GM12875 (cell line): ENCODE results near the gene EYS.

ENCODE experiments used
- H3K4me3 ChIP-seq: one replicate; pipeline ENCODE4 v1.5.1; 2011; ENCODE audit warnings: low read depth, low read length, control low read depth
- TF ChIP-seq, protein P1 (sequence below): IDR thresholded peaks from 2 replicates; pipeline ENCODE4 v1.5.1; 2011; ENCODE audit warnings: low read depth, mild to moderate bottlenecking, control low read depth, inconsistent platforms, low read length, moderate library complexity, borderline replicate concordance; ENCODE audit not compliant: insufficient read depth

Gene EYS

GRCh38 chr6:63824722-63825121 lies 1882.3 kb downstream of the EYS start:
- no peak overlapping the region for H3K4me3 ChIP-seq
- TF ChIP-seq, protein P1, sequence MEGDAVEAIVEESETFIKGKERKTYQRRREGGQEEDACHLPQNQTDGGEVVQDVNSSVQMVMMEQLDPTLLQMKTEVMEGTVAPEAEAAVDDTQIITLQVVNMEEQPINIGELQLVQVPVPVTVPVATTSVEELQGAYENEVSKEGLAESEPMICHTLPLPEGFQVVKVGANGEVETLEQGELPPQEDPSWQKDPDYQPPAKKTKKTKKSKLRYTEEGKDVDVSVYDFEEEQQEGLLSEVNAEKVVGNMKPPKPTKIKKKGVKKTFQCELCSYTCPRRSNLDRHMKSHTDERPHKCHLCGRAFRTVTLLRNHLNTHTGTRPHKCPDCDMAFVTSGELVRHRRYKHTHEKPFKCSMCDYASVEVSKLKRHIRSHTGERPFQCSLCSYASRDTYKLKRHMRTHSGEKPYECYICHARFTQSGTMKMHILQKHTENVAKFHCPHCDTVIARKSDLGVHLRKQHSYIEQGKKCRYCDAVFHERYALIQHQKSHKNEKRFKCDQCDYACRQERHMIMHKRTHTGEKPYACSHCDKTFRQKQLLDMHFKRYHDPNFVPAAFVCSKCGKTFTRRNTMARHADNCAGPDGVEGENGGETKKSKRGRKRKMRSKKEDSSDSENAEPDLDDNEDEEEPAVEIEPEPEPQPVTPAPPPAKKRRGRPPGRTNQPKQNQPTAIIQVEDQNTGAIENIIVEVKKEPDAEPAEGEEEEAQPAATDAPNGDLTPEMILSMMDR, result no peak

- TF ChIP-seq, protein P1, result no peak
- no peak overlapping the region for H3K4me3 ChIP-seq
Observed at GRCh38 chr6:63821442-63821841, 1885.6 kb downstream of the EYS start.

GRCh38 chr6:63819831-63820230 lies 1887.2 kb downstream of the EYS start:
- no peak overlapping the region for H3K4me3 ChIP-seq
- TF ChIP-seq, protein P1, result no peak

GRCh38 chr6:63817492-63818050 lies 1889.5 kb downstream of the EYS start:
- no peak overlapping the region for H3K4me3 ChIP-seq
- TF ChIP-seq, protein P1, result no peak

DNA sequence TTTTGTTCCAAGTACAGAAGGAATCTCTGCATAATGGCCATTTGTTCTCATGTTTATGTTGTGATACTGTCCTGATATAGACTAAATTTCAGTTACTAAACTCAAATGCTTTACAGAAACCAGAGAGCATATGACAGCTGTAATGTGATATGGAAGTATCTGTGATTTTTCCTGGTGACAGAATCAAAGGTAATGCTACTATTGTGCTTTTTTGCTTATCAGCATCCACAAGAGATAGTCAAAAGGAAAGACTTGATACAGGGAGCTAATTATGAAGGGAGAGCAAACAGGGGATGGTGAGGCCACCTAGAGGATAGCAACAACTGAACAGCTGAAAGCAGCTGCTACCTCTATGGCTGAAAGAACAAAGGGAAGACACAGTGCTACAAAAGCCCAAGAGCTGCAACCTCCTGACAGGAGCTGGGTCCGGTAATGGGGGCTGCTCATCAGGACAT lies 1890.0 kb downstream of the EYS start:
- no peak overlapping the region for H3K4me3 ChIP-seq
- TF ChIP-seq, protein P1, result no peak

- TF ChIP-seq, protein P1, result no peak
- no peak overlapping the region for H3K4me3 ChIP-seq
Observed at GRCh38 chr6:63816401-63816981, 1890.5 kb downstream of the EYS start.

DNA sequence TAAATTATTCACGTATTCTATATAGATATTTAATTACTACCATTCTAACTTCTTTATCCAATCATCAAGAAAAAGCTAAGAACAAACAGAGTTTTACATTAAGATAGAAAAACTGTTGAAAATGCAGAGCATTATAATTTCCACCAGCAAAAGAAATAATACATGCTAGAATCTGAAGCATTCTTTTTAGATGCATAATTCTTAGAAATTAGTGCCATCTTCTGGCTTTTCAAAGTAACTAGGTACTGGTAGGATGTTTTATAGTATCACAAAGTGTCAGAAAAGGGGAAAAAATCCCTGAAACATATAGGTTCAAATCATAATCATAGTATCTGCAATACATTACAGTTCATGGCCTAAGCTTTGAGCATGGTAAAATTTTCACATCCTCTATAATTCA lies 1892.6 kb downstream of the EYS start:
- TF ChIP-seq, protein P1, result no peak
- H3K4me3 ChIP-seq, result no peak overlapping the region
